Right lobe of liver (tissue), 6 donors: ENCODE results near the gene GALNTL6. TPM values are rescaled to one million over a fixed set of nuclear protein-coding genes. Genes with fewer than 3 reads are reported as not detected.

Source experiments
- ATAC-seq, 4 donors: fragments of 200-7000 bp; cut with Tn5 transposase; one replicate each; pipeline ENCODE4 v1.9.1; 2020; ENCODE audit warnings: mild to moderate bottlenecking in 4 of 4, moderate library complexity in 4 of 4
- DNase-seq, 3 donors: peaks; one replicate each; pipeline ENCODE4 v3.0.0-alpha.2; 2020
- H3K27ac ChIP-seq, 3 donors: fragments of 200-600 bp; one replicate each; pipeline ENCODE4 v1.8.0; 2022
- H3K27me3 ChIP-seq, 2 donors: fragments of 200-600 bp; one replicate each; pipeline ENCODE4 v1.8.0; 2022
- H3K36me3 ChIP-seq, 4 donors: fragments of 200-600 bp; sonication (generic) in 1 of 4; one replicate each; pipeline versions ENCODE4 v1.5.1 to v1.8.0; 2017 to 2022; ENCODE audit warnings: control low read depth in 1 of 4
- H3K4me1 ChIP-seq, 4 donors: fragments of 200-600 bp; sonication (generic) in 1 of 4; one replicate each; pipeline versions ENCODE4 v1.5.1 to v1.8.0; 2017 to 2022; ENCODE audit warnings: control low read depth in 1 of 4
- H3K4me3 ChIP-seq, 3 donors: fragments of 200-600 bp; one replicate each; pipeline ENCODE4 v1.8.0; 2022
- H3K9me3 ChIP-seq, 4 donors: fragments of 200-600 bp; sonication (generic) in 1 of 4; one replicate each; pipeline versions ENCODE4 v1.5.1 to v1.8.0; 2017 to 2022; ENCODE audit warnings: control low read depth in 1 of 4
- CTCF ChIP-seq, 4 donors: fragments of 200-600 bp in 3 of 4; fragments of 450-650 bp in 1 of 4; IDR thresholded peaks; one replicate each; pipeline versions ENCODE4 v1.5.1 to v1.8.0; 2016 to 2022; ENCODE audit warnings: antibody characterized with exemption in 4 of 4, mild to moderate bottlenecking in 2 of 4
- POLR2A ChIP-seq: fragments of 450-650 bp; IDR thresholded peaks from one replicate; pipeline ENCODE4 v1.6.1; 2017; ENCODE audit warnings: antibody characterized with exemption, mild to moderate bottlenecking
- WGBS: methylation state at CpG from one replicate; pipeline ENCODE4 v1.1.6; 2018; ENCODE audit warnings: low coverage, low lambda C conversion rate; ENCODE audit not compliant: insufficient coverage; ENCODE audit errors: missing lambda C conversion rate; 5-methylcytosine and 5-hydroxymethylcytosine counted together
- intact Hi-C, 2 donors: fragments of 100-400 bp; cut with DNase I; formaldehyde crosslinking; loops; one replicate each; pipeline versions ENCODE4 v1.11.2 to v1.14.1; 2022
- total RNA-seq, 6 experiments: library from RNA; depleted of rRNA in 2 of 6; stranded (reverse); fragments of >200 nt in 2 of 6; fragmentation: NEBNext Ultra II Directional in 3 of 6; extraction: Animal tissue kit (Norgen Biotek cat#: 25700) in 3 of 6; gene quantifications; one replicate each; pipeline versions ENCODE4 v1.1.0 to v1.2.4, GENCODE V29; 2016 to 2023
- donor health status: DM: no; HTN: yes; CAD: no.
- donor health status: DM: no; HTN: no; CAD: no.
- donor health status: DM: no; HTN: no; CAD: no.
- donor health status: DM: no; HTN: yes; CAD: no.
- donor health status: DM: no; HTN: yes; CAD: no.

GALNTL6 gene
- total RNA-seq, 6 experiments from 2014 or later = 0.15 to 1.1 (median 0.30) TPM; not detected in 3

- intact Hi-C loops = no loop called here
- Histone ChIP-seq H3K4me3 (no peak overlapping the region), H3K27me3 (no peaks in the 10 kb centered on the region), H3K36me3 (no peaks in the 10 kb centered on the region), H3K27ac (no peak overlapping the region), H3K4me1 (no peaks in the 10 kb centered on the region), H3K9me3 (no peaks in the 10 kb centered on the region)
- DNase-seq (no peak), ATAC-seq (no peak)
- TF ChIP-seq POLR2A (no peak), CTCF (IDR thresholded peaks at IDR 0.05) (no peak)
- WGBS = 57% methylated on average over 4 of the region's 4 CpGs
Measured at GRCh38 chr4:172996571-172997216, 1183.5 kb downstream of the GALNTL6 start.

- Histone ChIP-seq H3K4me1 (no peaks in the 10 kb centered on the region), H3K4me3 (no peak overlapping the region), H3K27me3 (no peaks in the 10 kb centered on the region), H3K27ac (no peak overlapping the region), H3K36me3 (no peaks in the 10 kb centered on the region), H3K9me3 (no peaks in the 10 kb centered on the region)
- no peak for ATAC-seq
- intact Hi-C loops = no loop called here
- 67% methylated on average over 6 of the region's 6 CpGs for WGBS
- DNase-seq = no peak
- TF ChIP-seq CTCF (IDR thresholded peaks at IDR 0.05) (no peak), POLR2A (no peak)
Measured at GRCh38 chr4:172997217-172997609, 1184.0 kb downstream of the GALNTL6 start.

- Histone ChIP-seq H3K36me3 (no peaks in the 10 kb centered on the region), H3K4me3 (no peak overlapping the region), H3K4me1 (no peaks in the 10 kb centered on the region), H3K27ac (no peak overlapping the region), H3K9me3 (no peaks in the 10 kb centered on the region), H3K27me3 (no peaks in the 10 kb centered on the region)
- intact Hi-C loops = no loop called here
- no peak for TF ChIP-seq CTCF (IDR thresholded peaks at IDR 0.05)
- TF ChIP-seq POLR2A = no peak
- no peak for DNase-seq
- ATAC-seq = no peak
Measured at GRCh38 chr4:172997856-172998255, 1184.7 kb downstream of the GALNTL6 start.

GRCh38 chr4:172998527-172999469 lies 1185.6 kb downstream of the GALNTL6 start:
- no peaks in the 10 kb centered on the region for H3K36me3 ChIP-seq
- intact Hi-C loops = no loop called here
- H3K4me3 ChIP-seq = no peak overlapping the region
- no peak overlapping the region for H3K27ac ChIP-seq
- WGBS = 59% methylated on average over 7 of the region's 7 CpGs
- no peaks in the 10 kb centered on the region for H3K4me1 ChIP-seq
- H3K27me3 ChIP-seq = no peaks in the 10 kb centered on the region
- TF ChIP-seq POLR2A (no peak), CTCF (IDR thresholded peaks at IDR 0.05) (no peak)
- peak in 1 of 4 donors; percentile 31 for ATAC-seq
- no peaks in the 10 kb centered on the region for H3K9me3 ChIP-seq
- DNase-seq = no peak
